Activated naive CD4-positive, alpha-beta T cell (primary cell): Measurements from ENCODE around the gene NLGN1.

Source experiments
- DNase-seq, 4 experiments: peaks; one replicate each; lab custom pipeline; 2025; lab: John Stamatoyannopoulos, UW

The NLGN1 gene

DNA sequence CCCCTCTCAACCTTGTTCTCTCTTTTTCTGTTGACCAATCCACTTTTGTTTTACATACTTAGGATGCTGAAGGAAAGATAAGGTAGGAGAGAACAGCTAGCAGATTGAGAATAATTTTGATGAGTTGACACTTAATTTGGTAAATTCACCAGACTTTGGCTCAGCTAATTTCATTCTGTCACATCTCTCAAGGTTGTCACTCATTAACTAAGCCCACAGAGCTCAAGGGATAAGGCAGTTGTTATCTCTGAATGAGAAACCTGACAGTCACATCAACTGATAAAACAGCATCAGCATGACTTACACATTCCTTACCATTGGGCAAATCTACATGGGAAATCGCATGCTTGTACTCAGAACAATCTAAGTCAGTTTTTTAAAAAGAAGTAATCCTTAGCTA, 591.4 kb downstream of the NLGN1 start:
- DNase-seq: no peak

DNA sequence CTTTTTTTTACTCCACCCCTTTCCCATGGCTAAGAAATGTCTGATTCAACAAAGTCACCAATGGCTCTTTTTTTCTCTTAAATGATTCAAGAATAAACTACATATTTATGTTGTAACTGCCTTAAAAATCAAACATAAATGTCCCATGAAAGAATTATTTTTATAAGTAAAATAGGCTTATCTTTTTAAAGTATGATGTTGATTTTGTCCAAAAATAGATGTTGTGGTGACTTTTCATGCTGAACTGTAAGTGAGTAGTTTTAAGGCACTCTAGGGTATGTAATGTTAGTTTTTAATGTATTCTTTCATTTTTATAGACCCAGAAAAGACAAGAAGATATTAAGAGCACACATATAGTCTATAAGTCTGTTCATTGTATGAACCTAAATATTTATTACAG, 594.9 kb downstream of the NLGN1 start:
- DNase-seq: no peak

- DNase-seq: no peak
Observed at GRCh38 chr3:173993299-173993698, 595.8 kb downstream of the NLGN1 start.

DNA sequence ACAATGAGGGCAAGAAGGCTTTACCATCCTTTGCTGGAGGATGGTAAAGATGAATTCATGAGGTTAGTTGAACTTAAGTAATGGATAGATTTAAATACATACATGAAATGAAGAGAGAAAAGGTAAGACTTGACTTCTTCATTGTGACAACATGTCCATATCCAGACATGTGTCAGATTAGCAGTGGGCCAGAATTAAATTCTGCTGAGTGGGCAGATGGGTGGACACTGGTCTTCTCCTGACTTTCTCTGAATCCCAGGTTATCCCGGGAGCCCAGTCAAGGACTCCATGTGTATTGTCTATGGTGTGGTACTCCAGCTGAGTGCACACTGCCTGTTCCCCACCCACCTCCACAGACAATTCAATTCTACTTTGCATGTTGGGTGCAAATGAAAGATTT, 603.1 kb downstream of the NLGN1 start:
- DNase-seq: no peak

- no peak for DNase-seq
Observed at GRCh38 chr3:174002543-174002942, 605.0 kb downstream of the NLGN1 start.

GRCh38 chr3:174010907-174011306, 613.4 kb downstream of the NLGN1 start:
- DNase-seq: no peak

- no peak for DNase-seq
Observed at GRCh38 chr3:174016186-174016585, 618.6 kb downstream of the NLGN1 start.

GRCh38 chr3:174020156-174020555, 622.6 kb downstream of the NLGN1 start:
- DNase-seq: no peak

DNA sequence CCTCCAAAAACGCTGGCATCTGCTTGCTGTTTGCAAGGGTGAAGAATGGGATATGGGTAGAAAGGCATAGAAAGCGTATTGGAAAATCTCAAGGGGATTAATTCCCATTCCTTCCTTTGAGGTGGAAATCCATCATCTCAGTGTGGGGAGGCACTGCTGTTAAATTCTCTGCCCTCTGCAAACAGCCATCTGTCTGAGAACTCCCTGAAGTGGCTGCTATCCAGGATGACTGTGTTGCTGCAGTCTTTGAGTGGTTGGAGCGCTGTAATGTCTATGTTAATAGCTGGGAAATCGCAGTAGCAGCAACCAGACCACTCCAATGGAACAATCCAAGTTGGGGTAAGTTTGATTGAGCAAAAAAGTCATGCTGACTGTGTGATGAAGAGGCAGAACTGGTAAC, 625.9 kb downstream of the NLGN1 start:
- DNase-seq: no peak

DNA sequence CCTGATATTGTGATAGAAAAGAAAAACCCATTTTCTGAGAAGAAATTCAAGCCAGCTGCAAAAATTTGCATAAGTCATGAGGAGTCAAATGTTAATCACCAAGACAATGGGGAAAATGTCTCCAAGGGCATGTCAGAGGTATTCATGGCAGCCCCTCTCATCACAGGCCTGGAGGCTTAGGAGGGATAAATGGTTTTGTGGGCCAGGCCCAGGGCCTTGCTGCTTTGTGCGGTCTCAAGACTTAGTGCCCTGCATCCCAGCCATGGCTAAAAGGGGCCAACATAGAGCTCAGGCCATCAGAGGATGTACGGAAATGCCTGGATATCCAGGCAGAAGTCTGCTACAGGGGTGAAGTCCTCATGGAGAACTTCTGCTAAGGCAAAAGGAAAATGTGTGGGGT, 631.1 kb downstream of the NLGN1 start:
- DNase-seq: no peak

DNA sequence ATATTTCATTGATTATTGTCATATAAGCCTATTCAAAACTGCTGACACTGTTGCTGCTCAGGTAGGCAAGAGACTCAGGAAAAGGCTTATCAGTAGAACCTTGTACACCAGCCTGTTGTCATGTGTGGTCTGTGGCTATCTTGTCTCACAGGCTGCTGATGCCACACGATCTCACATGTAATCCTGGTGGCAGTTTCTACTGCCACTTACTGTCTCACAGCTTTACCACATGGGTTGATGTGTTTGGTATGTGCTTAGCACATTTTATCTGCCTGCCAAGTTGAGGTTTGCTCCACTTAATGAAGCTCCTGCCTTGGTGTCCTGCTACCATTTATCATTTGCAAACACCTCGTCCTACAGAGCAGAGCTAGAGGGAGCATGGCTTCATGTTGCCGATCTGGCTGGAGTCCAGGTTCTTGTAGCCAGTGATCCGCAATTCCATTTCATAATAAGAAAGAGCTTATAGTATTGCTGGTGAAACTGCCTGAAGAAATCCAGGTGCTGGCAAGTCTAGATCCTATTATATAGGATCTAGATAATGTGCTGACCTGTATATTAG, 637.9 kb downstream of the NLGN1 start:
- DNase-seq: no peak

GRCh38 chr3:174046311-174046710, 648.8 kb downstream of the NLGN1 start:
- DNase-seq: no peak

DNA sequence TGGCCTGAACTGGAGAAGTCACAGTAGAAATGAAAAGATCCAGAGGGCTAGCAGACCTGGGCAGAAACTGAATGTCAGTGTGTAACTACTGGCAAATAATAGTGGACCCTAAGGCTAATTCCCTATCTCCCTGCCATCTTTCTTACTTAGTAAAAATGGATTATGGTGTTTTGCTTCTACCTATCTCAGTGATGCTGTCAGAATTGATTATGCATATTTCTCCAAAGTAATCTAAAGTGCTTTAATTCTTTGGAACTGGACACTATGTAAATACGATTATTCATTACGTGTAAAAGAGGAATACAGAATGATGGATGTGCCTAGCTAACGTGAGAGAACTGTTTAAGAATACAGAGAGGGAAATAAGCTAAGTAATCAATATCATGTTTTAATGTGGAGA, 651.9 kb downstream of the NLGN1 start:
- no peak for DNase-seq

- no peak for DNase-seq
Observed at GRCh38 chr3:174051191-174051590, 653.6 kb downstream of the NLGN1 start.

DNA sequence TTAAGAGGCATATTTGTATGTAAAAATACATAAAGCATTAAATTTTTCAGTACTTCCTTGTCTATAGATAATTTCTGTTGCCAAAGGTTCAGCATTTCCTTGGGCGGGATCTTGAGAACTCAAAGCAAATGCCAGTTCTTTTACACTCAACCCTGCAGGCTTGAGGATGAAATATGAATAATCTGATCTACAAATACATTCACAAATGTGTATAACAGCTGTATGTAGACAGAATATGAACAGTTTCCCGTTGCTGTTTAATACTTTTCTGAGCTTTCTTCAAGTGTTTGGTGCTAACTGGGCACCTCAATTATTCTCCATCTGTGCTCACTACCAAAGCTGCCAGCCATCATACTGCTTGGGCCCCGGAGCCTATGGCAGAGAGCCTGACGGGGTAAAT, 661.3 kb downstream of the NLGN1 start:
- no peak for DNase-seq

DNA sequence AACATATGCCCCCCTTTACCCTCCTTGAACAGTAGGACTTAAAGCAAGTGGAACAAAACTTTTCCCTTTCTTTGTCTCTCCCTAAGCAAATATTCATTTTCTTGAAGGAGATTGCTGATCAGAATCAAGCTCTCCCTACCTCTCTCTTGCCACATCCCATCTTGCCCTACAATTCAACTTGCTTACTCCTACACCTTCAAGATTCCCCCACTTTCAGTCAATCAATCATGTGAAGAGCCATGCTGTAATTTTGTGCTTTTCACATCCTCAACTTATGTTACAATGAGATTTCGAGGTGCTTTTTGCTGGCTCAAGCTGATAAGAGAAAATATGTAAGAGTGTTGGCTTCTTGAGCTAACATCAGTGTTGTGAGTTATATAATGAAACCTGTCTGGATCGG, 662.9 kb downstream of the NLGN1 start:
- DNase-seq: no peak

DNA sequence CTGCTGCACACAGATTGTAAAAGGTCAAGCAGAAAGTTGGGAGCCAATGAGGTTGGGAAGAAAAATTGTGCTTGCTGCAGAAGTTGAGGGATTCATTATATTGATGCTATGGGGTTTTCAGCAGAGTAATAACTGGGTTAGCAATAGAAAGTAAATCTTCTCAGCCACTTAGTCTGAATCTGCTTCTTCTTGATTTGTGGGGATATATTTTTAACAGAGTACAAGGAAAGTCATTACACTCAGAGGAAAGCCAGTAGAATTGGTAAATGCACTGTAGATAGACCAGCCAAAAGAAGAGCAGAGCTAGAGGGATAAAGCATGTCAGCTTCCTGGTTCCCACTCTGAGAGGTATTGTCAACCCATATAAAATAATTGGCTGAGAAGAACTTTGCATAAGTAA, 663.6 kb downstream of the NLGN1 start:
- no peak for DNase-seq

DNA sequence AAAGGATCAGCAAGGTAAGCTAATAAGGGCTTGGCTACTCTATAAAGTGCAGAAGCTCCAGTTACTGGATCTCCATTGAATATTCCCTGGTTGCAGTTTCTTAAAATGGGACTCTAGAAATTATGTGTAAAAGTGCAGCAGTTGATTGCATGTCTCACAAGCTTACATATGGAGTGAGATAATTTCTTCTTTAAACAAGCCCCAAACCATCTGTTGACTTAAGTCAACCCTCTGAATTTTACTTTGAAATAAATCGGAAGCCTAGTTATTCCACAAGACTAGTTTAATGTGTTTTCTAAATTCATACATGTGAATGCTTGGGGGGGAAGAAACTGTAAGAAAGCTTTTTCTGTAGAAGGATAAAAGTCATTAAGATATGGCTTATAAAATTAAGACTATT, 664.2 kb downstream of the NLGN1 start:
- DNase-seq: no peak

GRCh38 chr3:174062923-174063322, 665.4 kb downstream of the NLGN1 start:
- DNase-seq: no peak

DNA sequence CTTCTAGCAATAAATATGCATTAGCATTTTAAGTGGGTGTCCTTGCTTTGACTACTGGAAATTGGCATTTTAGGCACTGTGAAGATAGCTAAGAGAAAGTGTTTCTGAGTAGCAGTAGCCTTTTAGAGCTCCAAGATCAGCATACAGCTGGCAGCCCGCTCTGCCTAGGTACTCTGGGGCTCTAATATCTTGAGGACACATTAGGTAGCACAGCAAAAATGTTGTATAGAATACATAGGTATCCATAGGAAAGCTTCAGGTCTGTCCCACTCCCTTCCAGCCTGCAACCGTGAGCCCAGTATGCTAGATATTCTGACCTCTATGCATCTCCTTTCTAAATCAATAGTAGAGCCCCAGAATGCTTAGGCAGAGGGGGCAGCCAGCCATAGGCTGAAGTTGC, 670.5 kb downstream of the NLGN1 start:
- no peak for DNase-seq

DNA sequence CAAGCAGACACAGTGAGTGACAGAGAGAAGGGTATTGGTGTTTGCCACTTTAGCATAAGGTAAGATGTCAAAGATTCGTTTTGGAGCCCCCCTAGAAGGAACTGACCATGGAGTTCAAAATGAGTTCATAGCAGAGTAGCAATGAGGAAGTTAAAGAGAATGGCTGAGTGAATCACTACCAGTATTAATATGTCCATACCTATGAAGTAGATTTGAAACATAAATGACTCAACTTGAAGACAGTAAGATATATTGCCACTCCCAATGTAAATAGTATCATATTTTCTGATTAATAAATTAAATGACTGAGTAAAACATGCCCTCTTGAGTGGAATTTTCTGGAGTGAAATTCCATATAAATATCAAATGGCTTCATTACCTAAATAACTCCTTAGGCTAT, 675.1 kb downstream of the NLGN1 start:
- DNase-seq: no peak

DNA sequence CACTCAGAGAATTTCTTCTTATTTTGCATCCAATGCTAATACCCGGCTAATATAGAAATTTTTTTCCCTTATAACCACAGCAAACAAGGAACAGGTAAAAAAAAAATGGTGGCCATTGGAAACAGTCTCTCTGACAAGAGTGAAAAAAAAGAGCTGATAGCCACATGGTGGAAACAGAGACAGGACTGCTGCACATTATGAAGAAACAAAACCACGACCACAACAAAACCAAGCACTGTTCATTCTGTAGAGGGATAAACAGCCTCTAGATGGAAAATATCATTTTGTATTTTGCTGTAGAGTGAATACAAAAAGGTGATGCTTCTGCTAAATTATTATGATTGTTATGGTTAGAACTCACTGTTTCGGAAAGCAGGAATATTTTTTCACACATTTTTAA, 686.2 kb downstream of the NLGN1 start:
- DNase-seq: no peak

DNA sequence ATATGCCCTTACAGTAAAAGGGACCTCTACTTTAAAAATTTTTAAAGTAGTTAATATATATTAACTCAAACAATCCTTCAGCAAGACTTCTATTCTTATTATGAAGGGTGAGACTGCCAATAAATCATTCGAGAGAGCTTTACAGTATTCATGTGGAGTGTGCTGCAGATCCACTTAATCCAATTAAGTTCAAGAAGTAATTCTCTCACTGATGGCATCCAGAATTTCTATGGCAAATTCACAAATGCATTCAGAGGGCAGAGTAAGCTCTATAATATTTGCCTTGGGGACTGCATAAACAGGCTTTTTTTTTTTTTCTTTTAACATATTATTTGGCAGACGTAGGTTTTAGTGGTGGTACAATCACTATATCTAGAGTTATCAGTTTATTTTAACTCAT, 692.0 kb downstream of the NLGN1 start:
- no peak for DNase-seq

DNA sequence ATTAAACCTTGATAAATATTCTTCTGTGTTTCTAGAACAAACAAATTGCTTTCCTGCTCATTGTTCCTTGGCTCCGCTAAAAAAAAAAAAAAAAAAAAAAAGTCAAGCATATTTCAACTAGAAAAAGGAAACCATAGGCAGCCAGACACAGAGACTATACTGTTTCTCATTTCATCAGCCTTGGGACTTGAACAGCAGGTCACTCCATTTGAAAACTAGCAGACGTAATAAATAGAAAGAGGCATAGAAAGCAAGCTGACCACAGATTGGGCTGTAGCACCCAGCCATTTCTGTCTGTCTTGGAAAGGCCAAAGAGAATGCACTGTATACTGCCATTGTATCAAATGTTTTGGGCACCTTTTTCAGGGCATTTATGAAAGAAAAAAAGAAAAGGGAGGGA, 697.1 kb downstream of the NLGN1 start:
- DNase-seq: no peak

GRCh38 chr3:174097686-174098085, 700.1 kb downstream of the NLGN1 start:
- DNase-seq: no peak
